ENCODE results near the gene RBMX2. TPM values are rescaled to one million over a fixed set of nuclear protein-coding genes. Genes with fewer than 3 reads are reported as not detected.

The RBMX2 gene
- total and polyA plus RNA-seq, 2 of the 13 experiments (the other 11 are each of a cell fraction or from before 2014, with no cell fraction given): 13.9 to 24.4 TPM

GRCh38 chrX:130446974-130447373 is 45.2 kb downstream of the RBMX2 start:
- Histone ChIP-seq H3K36me3 (replicated peaks in 1 of 2; ENCODE audit: control insufficient read depth in 1 of 2, insufficient read depth in 2 of 2, low read length in 2 of 2) (no peaks in the 10 kb centered on the region), H3K4me2 (ENCODE audit: low read depth, low read length) (no peak overlapping the region), H3K27ac (ENCODE audit: extremely low read length, insufficient read depth, low read length) (no peak overlapping the region), H2AFZ (ENCODE audit: low read length) (no peak overlapping the region), H4K20me1 (ENCODE audit: insufficient read depth, low read length) (no peaks in the 10 kb centered on the region), H3K9ac (ENCODE audit: insufficient read depth, low read depth, low read length) (no peak overlapping the region), H3K79me2 (ENCODE audit: insufficient read depth, low read length) (no peaks in the 10 kb centered on the region), H3K9me3 (ENCODE audit: low read length) (no peaks in the 10 kb centered on the region), H3K4me1 (ENCODE audit: insufficient read depth, low read length) (no peaks in the 10 kb centered on the region), H3K4me3 (replicated peaks in 1 of 3; ENCODE audit: insufficient read depth in 1 of 3, low read depth in 2 of 3, low read length in 3 of 3) (no peak overlapping the region), H3K27me3 (ENCODE audit: control insufficient read depth in 1 of 2, insufficient read depth in 2 of 2, low read length in 2 of 2) (no peaks in the 10 kb centered on the region)
- intact Hi-C loops (cut with micrococcal nuclease; ENCODE audit: unreplicated experiment) (no loop called here), in situ Hi-C loops (cut with HindIII; ENCODE audit: extremely low pct_ligation_motif_present, low pct_unique_long_range_greater_than_20kb) (no loop called here)
- TF ChIP-seq ATF7 (IDR thresholded peaks at IDR 0.05) (no peak), ATF7 (CRISPR knock-in tag; IDR thresholded peaks at IDR 0.05) (no peak), GRHL1 (CRISPR knock-in tag; conservative IDR thresholded peaks at IDR 0.05) (no peak), SIN3B (IDR thresholded peaks at IDR 0.05; ENCODE audit: low read length) (no peak)
- no peak for ATAC-seq
- DNase-seq (ENCODE audit: low spot score): no peak
- 0% methylated on average over 4 of the region's 4 CpGs for WGBS (ENCODE audit: low lambda C conversion rate)
- CTCF ChIA-PET (ENCODE audit: low intra/inter-chr PET ratio, low total read pairs): no interaction called here
- POLR2A ChIA-PET: no interaction called here
- FAIRE-seq: no peak
- BruUV-seq (replicated peaks): no TSS peak

Other genes with a start within 250 kb of the RBMX2 start
- 46.9 and 69.3 TPM in 2 replicates for gene AIFM1, start 236.1 kb upstream of the RBMX2 start, total RNA-seq (2016; rRNA removed; fragmentation: Illumina TruSeq; extraction: Trizol)
- gene AIFM1, start 236.1 kb upstream of the RBMX2 start, polyA plus RNA-seq (2011; rRNA removed): 35.0 and 42.8 TPM in 2 replicates
- gene RAB33A, start 230.0 kb upstream of the RBMX2 start, total RNA-seq (2016; rRNA removed; fragmentation: Illumina TruSeq; extraction: Trizol): not detected in 2 replicates
- 0.18 and 0.26 TPM in 2 replicates for gene RAB33A, start 230.0 kb upstream of the RBMX2 start, polyA plus RNA-seq (2011; rRNA removed)
- 3.3 and 5.4 TPM in 2 replicates for gene ZNF280C, start 133.1 kb upstream of the RBMX2 start, total RNA-seq (2016; rRNA removed; fragmentation: Illumina TruSeq; extraction: Trizol)
- 2.7 and 3.0 TPM in 2 replicates for gene ZNF280C, start 133.1 kb upstream of the RBMX2 start, polyA plus RNA-seq (2011; rRNA removed)
- 7.4 and 14.0 TPM in 2 replicates for gene SLC25A14, start 62.1 kb upstream of the RBMX2 start, total RNA-seq (2016; rRNA removed; fragmentation: Illumina TruSeq; extraction: Trizol)
- 12.8 and 15.6 TPM in 2 replicates for gene SLC25A14, start 62.1 kb upstream of the RBMX2 start, polyA plus RNA-seq (2011; rRNA removed)
- 2.2 and 2.6 TPM in 2 replicates for gene GPR119, start 16.3 kb upstream of the RBMX2 start, total RNA-seq (2016; rRNA removed; fragmentation: Illumina TruSeq; extraction: Trizol)
- 3.5 and 5.5 TPM in 2 replicates for gene GPR119, start 16.3 kb upstream of the RBMX2 start, polyA plus RNA-seq (2011; rRNA removed)